ENCODE results near the gene HDAC8.
"Not testable (repeated sequence)": the region's sequence is repeated elsewhere in the genome, so short reads cannot be mapped to it uniquely, and the experiment has no call there.

Gene HDAC8

DNA sequence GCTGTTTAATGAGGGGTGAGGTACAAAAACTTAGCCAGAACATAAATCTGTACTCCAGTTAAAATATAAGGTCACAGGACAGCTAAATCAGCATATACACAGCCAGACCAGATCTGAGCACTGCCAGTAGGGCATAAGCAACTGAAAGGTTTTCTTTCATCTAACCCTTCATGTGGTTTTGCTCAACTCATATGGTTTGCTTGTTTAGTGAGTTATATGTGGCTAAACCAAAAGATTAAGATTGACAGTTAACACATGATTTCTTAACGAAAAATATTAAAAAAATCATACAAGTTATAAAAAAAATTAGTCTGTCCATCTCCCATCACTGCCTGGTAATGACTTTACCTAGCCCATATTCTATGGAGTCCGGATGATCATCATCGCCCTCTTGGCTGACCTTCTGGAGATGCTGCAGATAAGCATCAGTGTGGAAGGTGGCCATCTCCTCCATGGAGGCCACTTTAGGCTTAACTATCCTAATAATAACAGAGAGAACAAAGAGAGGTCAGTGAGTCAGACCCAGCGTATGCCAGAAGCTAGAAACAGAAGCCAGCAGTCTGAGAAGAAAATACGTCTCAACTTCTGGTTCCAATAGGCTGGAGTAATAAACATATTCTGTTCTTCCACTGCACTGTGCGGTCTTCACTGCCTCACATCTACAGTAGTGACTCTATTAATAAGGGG is 4.1 kb downstream of the HDAC8 start:
- Histone ChIP-seq H3K4me3 (ENCODE audit: low read length) (no peak overlapping the region), H3K4me1 (ENCODE audit: insufficient read depth, low read length) (no peaks in the 10 kb centered on the region), H3K27me3 (ENCODE audit: insufficient read depth, low read length) (no peaks in the 10 kb centered on the region), H2AFZ (ENCODE audit: low read depth, low read length) (no peak overlapping the region), H3K9me3 (ENCODE audit: low read length) (no peaks in the 10 kb centered on the region), H3K36me3 (ENCODE audit: insufficient read depth, low read length) (peaks cover 26% of the 10 kb centered on the region)

GRCh38 chrX:72566448-72566847 is 6.2 kb downstream of the HDAC8 start:
- Histone ChIP-seq H3K36me3 (ENCODE audit: insufficient read depth, low read length) (peaks cover 26% of the 10 kb centered on the region), H3K4me3 (ENCODE audit: low read length) (no peak overlapping the region), H3K9me3 (ENCODE audit: low read length) (no peaks in the 10 kb centered on the region), H3K4me1 (ENCODE audit: insufficient read depth, low read length) (no peaks in the 10 kb centered on the region), H3K27me3 (ENCODE audit: insufficient read depth, low read length) (no peaks in the 10 kb centered on the region), H2AFZ (ENCODE audit: low read depth, low read length) (no peak overlapping the region)

DNA sequence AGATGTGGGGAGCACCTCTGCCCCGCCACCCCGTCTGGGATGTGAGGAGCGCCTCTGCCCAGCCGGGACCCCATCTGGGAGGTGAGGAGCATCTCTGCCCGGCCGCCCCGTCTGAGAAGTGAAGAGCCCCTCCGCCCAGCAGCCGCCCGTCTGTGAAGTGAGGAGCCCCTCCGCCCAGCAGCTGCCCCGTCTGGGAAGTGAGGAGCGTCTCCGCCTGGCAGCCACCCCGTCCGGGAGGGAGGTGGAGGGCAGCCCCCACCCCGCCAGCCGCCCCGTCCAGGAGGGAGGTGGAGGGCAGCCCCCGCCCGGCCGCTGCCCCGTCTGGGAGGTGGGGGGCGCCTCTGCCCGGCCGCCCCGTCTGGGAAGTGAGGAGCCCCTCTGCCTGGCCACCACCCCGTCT is 13.0 kb downstream of the HDAC8 start:
- H3K4me3 ChIP-seq (ENCODE audit: low read length); H3K9me3 ChIP-seq (ENCODE audit: low read length); H2AFZ ChIP-seq (ENCODE audit: low read depth, low read length); H3K27me3 ChIP-seq (ENCODE audit: insufficient read depth, low read length); H3K4me1 ChIP-seq (ENCODE audit: insufficient read depth, low read length); H3K36me3 ChIP-seq (ENCODE audit: insufficient read depth, low read length): not testable (repeated sequence)

GRCh38 chrX:72554448-72555140 is 18.0 kb downstream of the HDAC8 start:
- Histone ChIP-seq H3K9me3 (ENCODE audit: low read length) (no peaks in the 10 kb centered on the region), H3K27me3 (ENCODE audit: insufficient read depth, low read length) (no peaks in the 10 kb centered on the region), H2AFZ (ENCODE audit: low read depth, low read length) (no peak overlapping the region), H3K4me1 (ENCODE audit: insufficient read depth, low read length) (no peaks in the 10 kb centered on the region), H3K36me3 (ENCODE audit: insufficient read depth, low read length) (peaks cover 3% of the 10 kb centered on the region), H3K4me3 (ENCODE audit: low read length) (no peak overlapping the region)

DNA sequence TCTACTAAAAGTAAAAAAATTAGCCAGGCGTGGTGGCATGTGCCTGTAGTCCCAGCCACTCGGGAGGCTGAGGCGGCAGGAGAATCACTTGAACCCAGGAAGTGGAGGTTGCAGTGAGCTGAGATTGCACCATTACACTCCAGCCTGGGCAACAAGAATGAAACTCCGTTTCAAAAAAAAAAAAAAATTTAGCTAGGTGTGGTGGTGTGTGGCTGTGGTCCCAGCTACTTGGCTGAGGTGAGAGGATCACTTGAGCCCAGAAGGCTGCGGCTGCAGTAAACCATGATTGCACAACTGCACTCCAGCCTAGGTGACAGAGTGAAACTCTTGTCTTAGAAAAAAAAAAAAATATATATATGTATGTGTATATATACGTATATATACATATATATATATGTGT is 20.2 kb downstream of the HDAC8 start:
- H3K9me3 ChIP-seq (ENCODE audit: low read length); H3K36me3 ChIP-seq (ENCODE audit: insufficient read depth, low read length); H3K4me3 ChIP-seq (ENCODE audit: low read length); H3K4me1 ChIP-seq (ENCODE audit: insufficient read depth, low read length); H2AFZ ChIP-seq (ENCODE audit: low read depth, low read length); H3K27me3 ChIP-seq (ENCODE audit: insufficient read depth, low read length): not testable (repeated sequence)

DNA sequence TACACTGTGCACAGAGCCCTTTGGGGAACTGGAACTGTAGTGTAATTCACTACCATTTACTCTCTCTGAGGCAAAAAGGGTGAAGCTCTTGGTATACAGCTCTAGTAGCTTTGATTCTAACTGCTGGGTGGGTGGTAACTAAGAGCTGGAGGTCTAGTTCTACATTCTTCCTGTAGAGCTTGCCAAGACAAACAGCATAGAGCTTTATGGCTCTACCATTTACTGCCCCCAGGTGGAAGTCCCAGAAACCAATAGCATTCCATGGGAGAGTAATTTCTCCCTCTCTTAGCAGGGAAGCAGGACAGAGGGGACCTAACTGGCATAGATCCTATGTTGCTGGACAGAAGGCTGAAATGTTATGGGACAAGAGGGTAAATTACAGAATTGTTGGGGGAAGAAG is 26.7 kb downstream of the HDAC8 start:
- no peak overlapping the region for H2AFZ ChIP-seq (ENCODE audit: low read depth, low read length)
- no peaks in the 10 kb centered on the region for H3K9me3 ChIP-seq (ENCODE audit: low read length)
- no peak overlapping the region for H3K4me3 ChIP-seq (ENCODE audit: low read length)
- peaks cover 3% of the 10 kb centered on the region for H3K36me3 ChIP-seq (ENCODE audit: insufficient read depth, low read length)
- H3K4me1 ChIP-seq (ENCODE audit: insufficient read depth, low read length) = no peaks in the 10 kb centered on the region
- no peaks in the 10 kb centered on the region for H3K27me3 ChIP-seq (ENCODE audit: insufficient read depth, low read length)

DNA sequence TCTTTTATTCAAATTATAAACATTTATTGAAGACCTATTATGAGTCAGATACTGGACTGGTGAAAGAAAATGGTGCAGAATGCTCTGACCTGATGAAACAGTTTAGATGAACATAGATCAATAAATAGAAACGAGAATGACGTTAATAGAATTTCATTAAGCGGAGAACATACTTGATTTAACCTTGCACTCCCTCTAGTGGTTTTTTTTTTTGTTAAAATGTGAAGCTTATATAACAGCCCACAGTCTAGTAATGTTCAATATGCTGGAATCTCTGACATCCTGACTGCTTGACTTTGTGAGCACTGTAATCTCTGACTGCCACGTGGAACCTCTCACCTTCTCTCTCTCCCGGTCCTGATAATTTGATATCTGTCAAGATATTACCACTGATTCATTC is 32.3 kb downstream of the HDAC8 start:
- Histone ChIP-seq H3K27me3 (ENCODE audit: insufficient read depth, low read length) (no peaks in the 10 kb centered on the region), H2AFZ (ENCODE audit: low read depth, low read length) (no peak overlapping the region), H3K9me3 (ENCODE audit: low read length) (no peaks in the 10 kb centered on the region), H3K36me3 (ENCODE audit: insufficient read depth, low read length) (no peaks in the 10 kb centered on the region), H3K4me1 (ENCODE audit: insufficient read depth, low read length) (no peaks in the 10 kb centered on the region), H3K4me3 (ENCODE audit: low read length) (no peak overlapping the region)

GRCh38 chrX:72539822-72540221 is 32.8 kb downstream of the HDAC8 start:
- H3K4me1 ChIP-seq (ENCODE audit: insufficient read depth, low read length) = no peaks in the 10 kb centered on the region

DNA sequence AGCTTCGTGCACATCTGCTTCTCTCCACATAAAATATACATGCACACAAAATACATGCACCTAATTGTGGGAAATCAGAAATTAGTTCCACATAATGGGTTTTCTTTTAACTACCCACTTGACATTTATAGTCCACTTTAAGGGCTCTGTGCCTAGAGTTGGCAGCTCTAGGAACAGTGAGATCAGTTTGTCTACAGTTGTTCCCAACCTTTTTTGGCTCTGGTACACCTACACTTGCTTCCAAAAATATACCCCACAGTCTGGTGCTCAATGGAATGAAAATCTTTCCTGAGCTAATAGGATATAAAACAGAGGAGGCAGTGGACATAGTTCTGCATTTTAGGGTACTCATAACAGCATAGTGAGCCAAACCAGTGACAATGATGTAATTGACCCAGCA is 36.1 kb downstream of the HDAC8 start:
- H3K36me3 ChIP-seq (ENCODE audit: insufficient read depth, low read length) = no peaks in the 10 kb centered on the region
- H3K27me3 ChIP-seq (ENCODE audit: insufficient read depth, low read length) = no peaks in the 10 kb centered on the region
- H3K4me1 ChIP-seq (ENCODE audit: insufficient read depth, low read length) = no peaks in the 10 kb centered on the region
- no peaks in the 10 kb centered on the region for H3K9me3 ChIP-seq (ENCODE audit: low read length)
- H2AFZ ChIP-seq (ENCODE audit: low read depth, low read length) = no peak overlapping the region
- no peak overlapping the region for H3K4me3 ChIP-seq (ENCODE audit: low read length)

More at GRCh38 chrX:72539822-72540221, 32.8 kb downstream of the HDAC8 start:
- no peaks in the 10 kb centered on the region for H3K27me3 ChIP-seq (ENCODE audit: insufficient read depth, low read length)
- no peaks in the 10 kb centered on the region for H3K36me3 ChIP-seq (ENCODE audit: insufficient read depth, low read length)
- no peak overlapping the region for H3K4me3 ChIP-seq (ENCODE audit: low read length)
- no peak overlapping the region for H2AFZ ChIP-seq (ENCODE audit: low read depth, low read length)
- H3K9me3 ChIP-seq (ENCODE audit: low read length) = no peaks in the 10 kb centered on the region

- Histone ChIP-seq H3K9me3 (ENCODE audit: low read length) (no peaks in the 10 kb centered on the region), H2AFZ (ENCODE audit: low read depth, low read length) (no peak overlapping the region), H3K4me1 (ENCODE audit: insufficient read depth, low read length) (no peaks in the 10 kb centered on the region), H3K4me3 (ENCODE audit: low read length) (no peak overlapping the region), H3K27me3 (ENCODE audit: insufficient read depth, low read length) (no peaks in the 10 kb centered on the region), H3K36me3 (ENCODE audit: insufficient read depth, low read length) (no peaks in the 10 kb centered on the region)
Observed at GRCh38 chrX:72532366-72532765, 40.3 kb downstream of the HDAC8 start.

DNA sequence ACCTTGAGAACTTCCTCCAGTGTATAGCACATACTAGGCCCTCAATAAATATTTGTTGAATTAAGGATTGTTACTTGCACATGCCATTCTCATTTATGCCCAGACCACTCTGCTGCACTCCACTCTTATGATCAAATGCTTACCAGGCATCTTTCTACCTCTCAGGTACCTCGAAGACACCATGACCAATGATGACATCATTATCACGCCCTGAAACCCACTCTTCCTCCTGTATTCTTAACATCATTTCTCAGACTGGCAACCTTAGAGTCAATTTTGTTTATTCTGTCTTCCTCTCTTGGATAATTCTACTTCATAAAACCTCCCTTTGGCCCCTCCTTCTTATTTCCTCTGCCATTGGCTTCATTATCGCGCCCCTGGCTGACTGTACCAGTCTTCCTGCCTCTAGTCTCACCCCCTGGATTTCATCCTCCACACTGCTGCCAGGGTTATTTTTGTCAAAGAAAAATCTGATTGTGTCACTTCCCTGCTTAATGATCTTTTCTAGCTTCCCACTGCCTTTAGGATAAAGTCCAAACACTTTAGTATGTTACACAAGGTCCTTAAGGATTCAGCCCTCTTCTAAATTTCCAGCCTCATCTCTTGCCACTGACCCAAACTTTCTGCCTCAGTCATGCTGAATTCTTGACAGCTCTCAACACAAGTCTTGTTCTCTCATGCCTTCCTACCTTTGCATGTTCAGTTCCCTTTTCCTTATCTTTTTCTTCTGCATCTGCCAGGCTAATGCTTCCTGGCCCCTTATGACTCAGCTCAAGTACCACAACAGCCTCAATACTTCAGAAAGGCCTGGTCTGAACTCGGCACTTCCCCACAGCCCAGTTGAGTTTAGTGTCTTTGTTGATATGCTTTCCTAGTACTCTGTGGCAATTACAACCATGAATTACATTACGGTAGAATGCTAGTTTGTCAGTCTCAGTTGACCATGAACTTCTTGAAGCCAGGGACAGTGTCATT is 45.8 kb downstream of the HDAC8 start:
- Histone ChIP-seq H3K4me3 (ENCODE audit: low read length) (no peak overlapping the region), H3K27me3 (ENCODE audit: insufficient read depth, low read length) (no peaks in the 10 kb centered on the region), H2AFZ (ENCODE audit: low read depth, low read length) (no peak overlapping the region), H3K9me3 (ENCODE audit: low read length) (no peaks in the 10 kb centered on the region), H3K4me1 (ENCODE audit: insufficient read depth, low read length) (no peaks in the 10 kb centered on the region), H3K36me3 (ENCODE audit: insufficient read depth, low read length) (no peaks in the 10 kb centered on the region)

DNA sequence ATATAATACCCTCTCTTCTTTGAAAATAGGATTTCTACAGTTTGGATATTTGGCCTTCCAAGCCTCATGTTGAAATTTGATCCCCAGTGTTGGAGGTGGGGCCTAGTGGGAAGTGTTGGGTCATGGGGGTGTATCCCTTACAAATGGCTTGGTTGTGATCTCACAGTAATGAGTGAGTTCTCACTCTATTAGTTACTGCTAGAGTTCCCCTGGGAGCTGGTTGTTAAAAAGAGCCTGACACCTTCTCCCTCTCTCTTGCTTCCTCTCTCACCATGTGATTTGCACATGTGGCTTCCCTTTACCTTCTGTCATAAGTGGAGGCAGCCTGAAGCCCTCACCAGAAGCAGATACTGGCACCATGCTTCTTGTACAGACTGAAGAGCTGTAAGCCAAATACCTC is 73.9 kb downstream of the HDAC8 start:
- Histone ChIP-seq H3K9me3 (ENCODE audit: low read length) (no peaks in the 10 kb centered on the region), H2AFZ (ENCODE audit: low read depth, low read length) (no peak overlapping the region), H3K4me3 (ENCODE audit: low read length) (no peak overlapping the region), H3K36me3 (ENCODE audit: insufficient read depth, low read length) (no peaks in the 10 kb centered on the region), H3K4me1 (ENCODE audit: insufficient read depth, low read length) (no peaks in the 10 kb centered on the region), H3K27me3 (ENCODE audit: insufficient read depth, low read length) (no peaks in the 10 kb centered on the region)

DNA sequence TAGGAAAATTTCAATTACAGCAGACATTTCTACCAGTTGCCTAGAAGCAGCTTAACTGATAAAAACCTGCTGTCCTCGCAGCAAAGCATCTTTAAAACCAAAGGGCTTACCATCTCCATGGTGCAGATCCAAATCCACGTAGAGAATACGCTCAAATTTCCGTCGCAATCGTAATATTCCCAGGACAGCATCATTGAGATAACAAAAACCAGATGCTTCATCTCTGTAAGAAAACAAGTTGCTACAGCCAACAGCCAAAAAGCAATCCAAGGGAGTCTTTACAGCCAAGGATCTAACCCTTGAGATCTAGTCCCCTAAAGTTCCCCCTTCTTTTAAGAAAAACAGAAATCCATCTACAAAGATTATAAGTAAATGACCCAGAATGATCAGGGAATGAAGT is 77.6 kb downstream of the HDAC8 start:
- H3K4me3 ChIP-seq (ENCODE audit: low read length) = no peak overlapping the region
- no peaks in the 10 kb centered on the region for H3K9me3 ChIP-seq (ENCODE audit: low read length)
- no peaks in the 10 kb centered on the region for H3K27me3 ChIP-seq (ENCODE audit: insufficient read depth, low read length)
- no peak overlapping the region for H2AFZ ChIP-seq (ENCODE audit: low read depth, low read length)
- H3K36me3 ChIP-seq (ENCODE audit: insufficient read depth, low read length) = peaks cover 4% of the 10 kb centered on the region
- H3K4me1 ChIP-seq (ENCODE audit: insufficient read depth, low read length) = no peaks in the 10 kb centered on the region
